ENCODE data around the gene CLDN9.

The CLDN9 gene

DNA sequence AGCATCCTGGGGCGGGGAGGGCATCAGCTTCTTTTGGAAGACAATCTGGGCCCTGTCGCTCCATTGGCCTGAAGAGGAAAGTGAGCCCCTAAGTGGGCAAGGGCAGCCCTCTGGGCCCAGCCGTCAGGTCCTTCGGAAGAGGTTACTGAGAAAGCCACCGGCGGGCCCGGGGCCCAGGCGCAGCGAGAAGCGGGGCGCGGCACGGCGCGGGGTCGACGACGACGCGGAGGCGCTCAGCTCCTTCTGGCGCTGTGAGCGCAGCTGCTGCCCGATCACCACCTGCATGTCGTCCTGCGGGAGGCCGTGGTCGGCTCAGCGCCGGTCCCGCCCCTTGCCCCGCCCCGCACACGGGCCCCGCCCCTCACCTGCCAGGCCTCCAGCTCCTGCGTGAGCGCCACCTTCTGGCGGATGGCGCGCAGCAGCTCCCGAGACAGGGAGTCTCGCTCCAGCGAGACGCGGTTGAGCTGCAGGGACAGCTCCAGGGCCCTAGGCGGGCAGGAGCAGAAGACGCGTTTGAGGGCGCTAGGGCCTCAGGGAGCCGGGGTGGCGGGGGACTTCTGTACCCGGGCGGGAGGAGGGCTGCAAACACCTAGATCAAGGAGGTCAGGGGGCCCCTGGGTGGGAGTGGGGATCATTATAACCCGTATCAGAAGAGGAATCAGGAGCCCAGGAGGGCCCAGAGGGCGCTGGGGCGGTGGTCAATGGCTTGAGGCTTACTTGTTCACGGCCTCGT lies 15.4 kb downstream of the CLDN9 start (continued):
- TF ChIP-seq ZBTB48 (tag by site-specific recombination; IDR thresholded peaks at IDR 0.05) = no peak
- TF ChIP-seq, protein P1, sequence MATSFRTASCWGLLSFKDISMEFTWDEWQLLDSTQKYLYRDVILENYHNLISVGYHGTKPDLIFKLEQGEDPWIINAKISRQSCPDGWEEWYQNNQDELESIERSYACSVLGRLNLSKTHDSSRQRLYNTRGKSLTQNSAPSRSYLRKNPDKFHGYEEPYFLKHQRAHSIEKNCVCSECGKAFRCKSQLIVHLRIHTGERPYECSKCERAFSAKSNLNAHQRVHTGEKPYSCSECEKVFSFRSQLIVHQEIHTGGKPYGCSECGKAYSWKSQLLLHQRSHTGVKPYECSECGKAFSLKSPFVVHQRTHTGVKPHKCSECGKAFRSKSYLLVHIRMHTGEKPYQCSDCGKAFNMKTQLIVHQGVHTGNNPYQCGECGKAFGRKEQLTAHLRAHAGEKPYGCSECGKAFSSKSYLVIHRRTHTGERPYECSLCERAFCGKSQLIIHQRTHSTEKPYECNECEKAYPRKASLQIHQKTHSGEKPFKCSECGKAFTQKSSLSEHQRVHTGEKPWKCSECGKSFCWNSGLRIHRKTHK (tag by site-specific recombination; IDR thresholded peaks at IDR 0.05) = no peak
- no peak for TF ChIP-seq ZNF571 (tag by site-specific recombination; IDR thresholded peaks at IDR 0.05)
- TF ChIP-seq, protein P2, sequence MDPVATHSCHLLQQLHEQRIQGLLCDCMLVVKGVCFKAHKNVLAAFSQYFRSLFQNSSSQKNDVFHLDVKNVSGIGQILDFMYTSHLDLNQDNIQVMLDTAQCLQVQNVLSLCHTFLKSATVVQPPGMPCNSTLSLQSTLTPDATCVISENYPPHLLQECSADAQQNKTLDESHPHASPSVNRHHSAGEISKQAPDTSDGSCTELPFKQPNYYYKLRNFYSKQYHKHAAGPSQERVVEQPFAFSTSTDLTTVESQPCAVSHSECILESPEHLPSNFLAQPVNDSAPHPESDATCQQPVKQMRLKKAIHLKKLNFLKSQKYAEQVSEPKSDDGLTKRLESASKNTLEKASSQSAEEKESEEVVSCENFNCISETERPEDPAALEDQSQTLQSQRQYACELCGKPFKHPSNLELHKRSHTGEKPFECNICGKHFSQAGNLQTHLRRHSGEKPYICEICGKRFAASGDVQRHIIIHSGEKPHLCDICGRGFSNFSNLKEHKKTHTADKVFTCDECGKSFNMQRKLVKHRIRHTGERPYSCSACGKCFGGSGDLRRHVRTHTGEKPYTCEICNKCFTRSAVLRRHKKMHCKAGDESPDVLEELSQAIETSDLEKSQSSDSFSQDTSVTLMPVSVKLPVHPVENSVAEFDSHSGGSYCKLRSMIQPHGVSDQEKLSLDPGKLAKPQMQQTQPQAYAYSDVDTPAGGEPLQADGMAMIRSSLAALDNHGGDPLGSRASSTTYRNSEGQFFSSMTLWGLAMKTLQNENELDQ (tag by site-specific recombination; IDR thresholded peaks at IDR 0.05; ENCODE audit: low read depth) = no peak
- TF ChIP-seq ZNF585B (tag by site-specific recombination; IDR thresholded peaks at IDR 0.05) = no peak
- TF ChIP-seq ZNF266 (tag by site-specific recombination; IDR thresholded peaks at IDR 0.05; ENCODE audit: low read depth) = no peak
- no peak for TF ChIP-seq ZNF670 (tag by site-specific recombination; IDR thresholded peaks at IDR 0.05; ENCODE audit: low read depth)
- TF ChIP-seq ZNF248 (tag by site-specific recombination; IDR thresholded peaks at IDR 0.05) = no peak
- TF ChIP-seq, protein P3, sequence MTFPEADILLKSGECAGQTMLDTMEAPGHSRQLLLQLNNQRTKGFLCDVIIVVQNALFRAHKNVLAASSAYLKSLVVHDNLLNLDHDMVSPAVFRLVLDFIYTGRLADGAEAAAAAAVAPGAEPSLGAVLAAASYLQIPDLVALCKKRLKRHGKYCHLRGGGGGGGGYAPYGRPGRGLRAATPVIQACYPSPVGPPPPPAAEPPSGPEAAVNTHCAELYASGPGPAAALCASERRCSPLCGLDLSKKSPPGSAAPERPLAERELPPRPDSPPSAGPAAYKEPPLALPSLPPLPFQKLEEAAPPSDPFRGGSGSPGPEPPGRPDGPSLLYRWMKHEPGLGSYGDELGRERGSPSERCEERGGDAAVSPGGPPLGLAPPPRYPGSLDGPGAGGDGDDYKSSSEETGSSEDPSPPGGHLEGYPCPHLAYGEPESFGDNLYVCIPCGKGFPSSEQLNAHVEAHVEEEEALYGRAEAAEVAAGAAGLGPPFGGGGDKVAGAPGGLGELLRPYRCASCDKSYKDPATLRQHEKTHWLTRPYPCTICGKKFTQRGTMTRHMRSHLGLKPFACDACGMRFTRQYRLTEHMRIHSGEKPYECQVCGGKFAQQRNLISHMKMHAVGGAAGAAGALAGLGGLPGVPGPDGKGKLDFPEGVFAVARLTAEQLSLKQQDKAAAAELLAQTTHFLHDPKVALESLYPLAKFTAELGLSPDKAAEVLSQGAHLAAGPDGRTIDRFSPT (tag by site-specific recombination; IDR thresholded peaks at IDR 0.05) = no peak
- TF ChIP-seq ZNF76 (tag by site-specific recombination; IDR thresholded peaks at IDR 0.05; ENCODE audit: borderline replicate concordance, low read depth) = no peak
- no peak for TF ChIP-seq ZNF433 (tag by site-specific recombination; IDR thresholded peaks at IDR 0.05; ENCODE audit: low read depth)
- no peak; the same call in 1 of the 2 replicates for TF ChIP-seq ZNF654 (tag by site-specific recombination; IDR thresholded peaks at IDR 0.05; ENCODE audit: low read depth)
- TF ChIP-seq ZNF155 (tag by site-specific recombination; IDR thresholded peaks at IDR 0.05) = no peak
- no peak for TF ChIP-seq ZNF658 (tag by site-specific recombination; IDR thresholded peaks at IDR 0.05)
- no peak for TF ChIP-seq ZNF202 (tag by site-specific recombination; IDR thresholded peaks at IDR 0.05; ENCODE audit: borderline replicate concordance)
- TF ChIP-seq GLIS2 (tag by site-specific recombination; IDR thresholded peaks at IDR 0.05) = peak; percentile 46; the same call in 1 of the 2 replicates
- TF ChIP-seq, protein P4, sequence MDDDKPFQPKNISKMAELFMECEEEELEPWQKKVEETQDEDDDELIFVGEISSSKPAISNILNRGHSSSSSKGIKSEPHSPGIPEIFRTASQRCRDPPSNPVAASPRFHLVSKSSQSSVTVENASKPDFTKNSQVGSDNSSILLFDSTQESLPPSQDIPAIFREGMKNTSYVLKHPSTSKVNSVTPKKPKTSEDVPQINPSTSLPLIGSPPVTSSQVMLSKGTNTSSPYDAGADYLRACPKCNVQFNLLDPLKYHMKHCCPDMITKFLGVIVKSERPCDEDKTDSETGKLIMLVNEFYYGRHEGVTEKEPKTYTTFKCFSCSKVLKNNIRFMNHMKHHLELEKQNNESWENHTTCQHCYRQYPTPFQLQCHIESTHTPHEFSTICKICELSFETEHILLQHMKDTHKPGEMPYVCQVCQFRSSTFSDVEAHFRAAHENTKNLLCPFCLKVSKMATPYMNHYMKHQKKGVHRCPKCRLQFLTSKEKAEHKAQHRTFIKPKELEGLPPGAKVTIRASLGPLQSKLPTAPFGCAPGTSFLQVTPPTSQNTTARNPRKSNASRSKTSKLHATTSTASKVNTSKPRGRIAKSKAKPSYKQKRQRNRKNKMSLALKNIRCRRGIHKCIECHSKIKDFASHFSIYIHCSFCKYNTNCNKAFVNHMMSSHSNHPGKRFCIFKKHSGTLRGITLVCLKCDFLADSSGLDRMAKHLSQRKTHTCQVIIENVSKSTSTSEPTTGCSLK (tag by site-specific recombination; IDR thresholded peaks at IDR 0.05) = no peak
- TF ChIP-seq ZNF785 (tag by site-specific recombination; IDR thresholded peaks at IDR 0.05) = no peak
- no peak for TF ChIP-seq GLI4 (tag by site-specific recombination; IDR thresholded peaks at IDR 0.05)
- TF ChIP-seq ZNF292 (tag by site-specific recombination; IDR thresholded peaks at IDR 0.05; ENCODE audit: borderline replicate concordance, low read depth) = no peak
- no peak for TF ChIP-seq ZNF664 (tag by site-specific recombination; IDR thresholded peaks at IDR 0.05)
- no peak for TF ChIP-seq OSR2 (tag by site-specific recombination; IDR thresholded peaks at IDR 0.05)
- TF ChIP-seq ZEB2 (tag by site-specific recombination; IDR thresholded peaks at IDR 0.05) = no peak
- TF ChIP-seq, protein P5, sequence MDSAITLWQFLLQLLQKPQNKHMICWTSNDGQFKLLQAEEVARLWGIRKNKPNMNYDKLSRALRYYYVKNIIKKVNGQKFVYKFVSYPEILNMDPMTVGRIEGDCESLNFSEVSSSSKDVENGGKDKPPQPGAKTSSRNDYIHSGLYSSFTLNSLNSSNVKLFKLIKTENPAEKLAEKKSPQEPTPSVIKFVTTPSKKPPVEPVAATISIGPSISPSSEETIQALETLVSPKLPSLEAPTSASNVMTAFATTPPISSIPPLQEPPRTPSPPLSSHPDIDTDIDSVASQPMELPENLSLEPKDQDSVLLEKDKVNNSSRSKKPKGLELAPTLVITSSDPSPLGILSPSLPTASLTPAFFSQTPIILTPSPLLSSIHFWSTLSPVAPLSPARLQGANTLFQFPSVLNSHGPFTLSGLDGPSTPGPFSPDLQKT (IDR thresholded peaks at IDR 0.05; ENCODE audit: borderline replicate concordance, low read depth, low read length) = no peak
- TF ChIP-seq, protein P6, sequence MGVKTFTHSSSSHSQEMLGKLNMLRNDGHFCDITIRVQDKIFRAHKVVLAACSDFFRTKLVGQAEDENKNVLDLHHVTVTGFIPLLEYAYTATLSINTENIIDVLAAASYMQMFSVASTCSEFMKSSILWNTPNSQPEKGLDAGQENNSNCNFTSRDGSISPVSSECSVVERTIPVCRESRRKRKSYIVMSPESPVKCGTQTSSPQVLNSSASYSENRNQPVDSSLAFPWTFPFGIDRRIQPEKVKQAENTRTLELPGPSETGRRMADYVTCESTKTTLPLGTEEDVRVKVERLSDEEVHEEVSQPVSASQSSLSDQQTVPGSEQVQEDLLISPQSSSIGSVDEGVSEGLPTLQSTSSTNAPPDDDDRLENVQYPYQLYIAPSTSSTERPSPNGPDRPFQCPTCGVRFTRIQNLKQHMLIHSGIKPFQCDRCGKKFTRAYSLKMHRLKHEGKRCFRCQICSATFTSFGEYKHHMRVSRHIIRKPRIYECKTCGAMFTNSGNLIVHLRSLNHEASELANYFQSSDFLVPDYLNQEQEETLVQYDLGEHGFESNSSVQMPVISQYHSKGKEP (tag by site-specific recombination; IDR thresholded peaks at IDR 0.05) = peak; percentile 48; the same call in 1 of the 2 replicates
- no peak for TF ChIP-seq YY2 (tag by site-specific recombination; IDR thresholded peaks at IDR 0.05)
- TF ChIP-seq, protein P7, sequence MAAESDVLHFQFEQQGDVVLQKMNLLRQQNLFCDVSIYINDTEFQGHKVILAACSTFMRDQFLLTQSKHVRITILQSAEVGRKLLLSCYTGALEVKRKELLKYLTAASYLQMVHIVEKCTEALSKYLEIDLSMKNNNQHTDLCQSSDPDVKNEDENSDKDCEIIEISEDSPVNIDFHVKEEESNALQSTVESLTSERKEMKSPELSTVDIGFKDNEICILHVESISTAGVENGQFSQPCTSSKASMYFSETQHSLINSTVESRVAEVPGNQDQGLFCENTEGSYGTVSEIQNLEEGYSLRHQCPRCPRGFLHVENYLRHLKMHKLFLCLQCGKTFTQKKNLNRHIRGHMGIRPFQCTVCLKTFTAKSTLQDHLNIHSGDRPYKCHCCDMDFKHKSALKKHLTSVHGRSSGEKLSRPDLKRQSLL (tag by site-specific recombination; IDR thresholded peaks at IDR 0.05) = peak; percentile 98
- no peak for TF ChIP-seq ZFHX2 (tag by site-specific recombination; conservative IDR thresholded peaks at IDR 0.05)

Measured in HEK293 (cell line).